ENCODE data around the gene SLC6A18.

DNA sequence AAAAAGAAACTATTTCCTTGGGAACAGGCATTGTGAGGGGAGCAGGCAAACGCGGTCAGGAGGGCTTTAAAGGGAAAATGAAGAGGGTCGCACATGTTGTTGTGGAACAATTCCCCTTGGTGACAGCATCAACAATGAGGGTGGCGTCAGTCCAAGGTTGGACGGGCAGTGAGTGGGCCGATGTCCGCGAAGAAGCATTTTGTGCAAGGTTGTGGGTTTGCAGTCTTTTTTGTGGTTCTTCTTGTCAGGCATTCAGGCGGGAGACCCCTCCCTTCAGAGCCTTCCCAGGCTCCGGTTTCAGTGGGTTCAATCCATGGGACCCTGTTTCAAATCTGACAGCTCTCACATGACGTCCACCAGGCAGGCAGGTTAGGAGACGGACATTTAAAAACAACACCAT, 34.9 kb upstream of the SLC6A18 start:
- no peak for TF ChIP-seq EZH2 (IDR thresholded peaks at IDR 0.05; ENCODE audit: borderline replicate concordance)
- TF ChIP-seq, protein P1, sequence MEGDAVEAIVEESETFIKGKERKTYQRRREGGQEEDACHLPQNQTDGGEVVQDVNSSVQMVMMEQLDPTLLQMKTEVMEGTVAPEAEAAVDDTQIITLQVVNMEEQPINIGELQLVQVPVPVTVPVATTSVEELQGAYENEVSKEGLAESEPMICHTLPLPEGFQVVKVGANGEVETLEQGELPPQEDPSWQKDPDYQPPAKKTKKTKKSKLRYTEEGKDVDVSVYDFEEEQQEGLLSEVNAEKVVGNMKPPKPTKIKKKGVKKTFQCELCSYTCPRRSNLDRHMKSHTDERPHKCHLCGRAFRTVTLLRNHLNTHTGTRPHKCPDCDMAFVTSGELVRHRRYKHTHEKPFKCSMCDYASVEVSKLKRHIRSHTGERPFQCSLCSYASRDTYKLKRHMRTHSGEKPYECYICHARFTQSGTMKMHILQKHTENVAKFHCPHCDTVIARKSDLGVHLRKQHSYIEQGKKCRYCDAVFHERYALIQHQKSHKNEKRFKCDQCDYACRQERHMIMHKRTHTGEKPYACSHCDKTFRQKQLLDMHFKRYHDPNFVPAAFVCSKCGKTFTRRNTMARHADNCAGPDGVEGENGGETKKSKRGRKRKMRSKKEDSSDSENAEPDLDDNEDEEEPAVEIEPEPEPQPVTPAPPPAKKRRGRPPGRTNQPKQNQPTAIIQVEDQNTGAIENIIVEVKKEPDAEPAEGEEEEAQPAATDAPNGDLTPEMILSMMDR (IDR thresholded peaks at IDR 0.05; ENCODE audit: poor library complexity) = no peak

Data from hepatocyte (in vitro differentiated cells).